SK-N-SH (cell line): ENCODE data around the gene ROBO3. TPM values are rescaled to one million over a fixed set of nuclear protein-coding genes. Genes with fewer than 3 reads are reported as not detected.

ENCODE experiments used
- CTCF ChIA-PET: fragments of 300-600, 350-600 bp; formaldehyde crosslinking; extraction: SDS; loops from one replicate; lab custom pipeline; 2021; lab: Yijun Ruan, JAX
- POLR2A ChIA-PET: fragments of 350-600 bp; sonication (Branson Sonifier 250); formaldehyde crosslinking; extraction: SDS; loops from one replicate; lab custom pipeline; 2020; ENCODE audit warnings: antibody characterized with exemption, inconsistent platforms; lab: Yijun Ruan, JAX
- DNase-seq: peaks from one replicate; pipeline ENCODE4 v3.0.0; 2012
- H2AFZ ChIP-seq: fragments of 200-600 bp; sonication (generic); 2 replicates; pipeline ENCODE4 v1.8.1; 2016; ENCODE audit warnings: antibody characterized with exemption, mild to moderate bottlenecking, low read depth
- H3F3A ChIP-seq: fragments of 200-600 bp; sonication (generic); replicated peaks from 2 replicates; pipeline ENCODE3; 2016; ENCODE audit warnings: antibody characterized with exemption, mild to moderate bottlenecking; ENCODE audit not compliant: insufficient read depth
- H3K27ac ChIP-seq, 2 experiments: fragments of 200-500 bp in 1 of 2; fragments of 200-600 bp in 1 of 2; sonication (Bioruptor generic) in 1 of 2; sonication (generic), shearing (Covaris generic) in 1 of 2; 2 replicates each; pipeline versions ENCODE4 v1.5.1 to v1.6.1; 2014 to 2016; ENCODE audit warnings: low read depth in 2 of 2, inconsistent platforms in 1 of 2, low read length in 1 of 2, mild to moderate bottlenecking in 1 of 2, mixed read lengths in 1 of 2
- H3K27me3 ChIP-seq: fragments of 200-600 bp; sonication (generic), shearing (Covaris generic); 2 replicates; pipeline ENCODE4 v1.6.1; 2016; ENCODE audit warnings: mixed run types; ENCODE audit not compliant: insufficient read depth
- H3K36me3 ChIP-seq, 2 experiments: fragments of 200-500 bp in 1 of 2; fragments of 200-600 bp in 1 of 2; sonication (Bioruptor generic) in 1 of 2; sonication (generic) in 1 of 2; replicated peaks in 1 of 2; 2 replicates each; pipeline versions ENCODE3 to v1.5.1; 2014 to 2016; ENCODE audit warnings: low read length in 1 of 2, mild to moderate bottlenecking in 1 of 2; ENCODE audit not compliant: insufficient read depth in 2 of 2, control insufficient read depth in 1 of 2
- H3K4me1 ChIP-seq, 2 experiments: fragments of 200-500 bp in 1 of 2; fragments of 200-600 bp in 1 of 2; sonication (Bioruptor generic) in 1 of 2; sonication (generic), shearing (Covaris generic) in 1 of 2; 2 replicates each; pipeline versions ENCODE4 v1.5.1 to v1.6.1; 2014 to 2016; ENCODE audit warnings: low read depth in 1 of 2, low read length in 1 of 2, mixed run types in 1 of 2; ENCODE audit not compliant: insufficient read depth in 2 of 2, control insufficient read depth in 1 of 2
- H3K4me2 ChIP-seq: fragments of 200-600 bp; sonication (generic), shearing (Covaris generic); 2 replicates; pipeline ENCODE4 v1.6.1; 2017; ENCODE audit warnings: mixed run types
- H3K4me3 ChIP-seq, 2 experiments: fragments of 200-500 bp in 1 of 2; fragments of 200-600 bp in 1 of 2; sonication (Bioruptor generic) in 1 of 2; sonication (generic), shearing (Covaris generic) in 1 of 2; 2 replicates each; pipeline versions ENCODE4 v1.5.1 to v1.8.1; 2014 to 2016; ENCODE audit warnings: low read depth in 2 of 2, inconsistent platforms in 1 of 2, low read length in 1 of 2, mild to moderate bottlenecking in 1 of 2, mixed read lengths in 1 of 2, moderate library complexity in 1 of 2
- H3K79me2 ChIP-seq: fragments of 200-600 bp; sonication (generic); 2 replicates; pipeline ENCODE4 v1.8.1; 2017; ENCODE audit warnings: mild to moderate bottlenecking; ENCODE audit not compliant: insufficient read depth
- H3K9ac ChIP-seq: fragments of 200-600 bp; sonication (generic); 2 replicates; pipeline ENCODE4 v1.6.1; 2017; ENCODE audit warnings: mixed run types
- H3K9me2 ChIP-seq: fragments of 200-600 bp; sonication (generic); 2 replicates; pipeline ENCODE4 v1.6.1; 2017; ENCODE audit warnings: mixed run types
- H3K9me3 ChIP-seq: fragments of 200-600 bp; sonication (generic); 2 replicates; pipeline ENCODE4 v1.6.1; 2017; ENCODE audit warnings: mixed run types, mild to moderate bottlenecking, moderate library complexity
- H4K20me1 ChIP-seq: fragments of 200-600 bp; sonication (generic); 2 replicates; pipeline ENCODE4 v1.6.1; 2017; ENCODE audit warnings: mild to moderate bottlenecking, mixed run types; ENCODE audit not compliant: insufficient read depth
- CTCF ChIP-seq: fragments of 200-600 bp; sonication (generic); IDR thresholded peaks from 2 replicates; pipeline ENCODE4 v1.6.1; 2017; ENCODE audit warnings: antibody characterized with exemption, mild to moderate bottlenecking, moderate library complexity
- FOSL2 ChIP-seq: IDR thresholded peaks from 2 replicates; pipeline ENCODE4 v1.4.0; 2012; ENCODE audit warnings: low read depth, mild to moderate bottlenecking, moderate library complexity, borderline replicate concordance
- MEF2A ChIP-seq: IDR thresholded peaks from 2 replicates; pipeline ENCODE4 v1.4.0; 2012; ENCODE audit warnings: low read depth, borderline replicate concordance
- MXI1 ChIP-seq: IDR thresholded peaks from 2 replicates; pipeline ENCODE4 v1.6.1; 2012; ENCODE audit warnings: mild to moderate bottlenecking, low read depth, low read length, improper control_type of control experiment
- RCOR1 ChIP-seq: fragments of 150-350 bp; IDR thresholded peaks from 2 replicates; pipeline ENCODE4 v1.6.1; 2017; ENCODE audit warnings: antibody characterized with exemption, low read length
- REST ChIP-seq: IDR thresholded peaks from 2 replicates; pipeline ENCODE4 v1.6.1; 2012; ENCODE audit warnings: mild to moderate bottlenecking, low read depth, low read length, moderate library complexity
- WGBS: methylation state at CpG from one replicate; pipeline ENCODE4 v1.1.6; 2017; ENCODE audit warnings: low lambda C conversion rate; 5-methylcytosine and 5-hydroxymethylcytosine counted together
- polyA plus RNA-seq, 3 experiments: library from polyadenylated mRNA; depleted of rRNA; stranded (reverse); fragments of >200 nt; gene quantifications; 2 replicates each; pipeline ENCODE4 v1.2.3, GENCODE V29; 2012

The ROBO3 gene
- polyA plus RNA-seq, 1 of the 3 experiments (the other 2 are of a cell fraction), result 59.8 TPM

GRCh38 chr11:124902616-124903015 lies 37.4 kb downstream of the ROBO3 start:
- H3K36me3 ChIP-seq, result no peaks in the 10 kb centered on the region
- peaks cover 34% of the 10 kb centered on the region for H3F3A ChIP-seq
- H3K9ac ChIP-seq, result no peak overlapping the region
- ChIA-PET CTCF (interaction anchor here (1.8 kb wide), 1 partner anchor 26 kb away, joined by 5 read pairs; no protein-coding TSS in a partner anchor), POLR2A (no interaction called here)
- H3K9me3 ChIP-seq, result no peaks in the 10 kb centered on the region
- H3K4me3 ChIP-seq, result no peak overlapping the region
- no peak for DNase-seq
- H2AFZ ChIP-seq, result no peak overlapping the region
- no peaks in the 10 kb centered on the region for H4K20me1 ChIP-seq
- no peak overlapping the region for H3K4me2 ChIP-seq
- no peak for TF ChIP-seq MEF2A
- no peak for TF ChIP-seq MXI1
- TF ChIP-seq REST, result no peak
- no peak for TF ChIP-seq CTCF
- no peak for TF ChIP-seq RCOR1
- H3K27me3 ChIP-seq, result no peaks in the 10 kb centered on the region
- WGBS, result 100% methylated on average over 1 of the region's 1 CpG
- peaks cover 4 to 26% of the 10 kb centered on the region in 2 experiments; a peak in 3 of 4 replicates for H3K4me1 ChIP-seq
- no peak overlapping the region for H3K27ac ChIP-seq
- H3K79me2 ChIP-seq, result no peaks in the 10 kb centered on the region
- H3K9me2 ChIP-seq, result no peaks in the 10 kb centered on the region

GRCh38 chr11:124915541-124916369 lies 50.5 kb downstream of the ROBO3 start:
- Histone ChIP-seq H3K27me3 (no peaks in the 10 kb centered on the region), H3K4me2 (no peak overlapping the region), H3K79me2 (no peaks in the 10 kb centered on the region), H3K9ac (no peak overlapping the region), H3K4me1 (peaks cover 0 to 2% of the 10 kb centered on the region in 2 experiments; a peak in 1 of 4 replicates), H3K36me3 (no peaks in the 10 kb centered on the region), H3K9me2 (no peaks in the 10 kb centered on the region), H3K4me3 (no peak overlapping the region), H4K20me1 (no peaks in the 10 kb centered on the region), H2AFZ (no peak overlapping the region), H3K27ac (no peak overlapping the region), H3F3A (peaks cover 3% of the 10 kb centered on the region), H3K9me3 (no peaks in the 10 kb centered on the region)
- WGBS, result 52% methylated on average over 3 of the region's 3 CpGs
- POLR2A ChIA-PET, result no interaction called here
- CTCF ChIA-PET, result no interaction called here
- no peak for DNase-seq
- TF ChIP-seq FOSL2 (peak; percentile 15; the same call in 1 of the 2 replicates), RCOR1 (no peak)
